Keratinocyte (primary cell): Measurements from ENCODE around the gene TOR3A.

ENCODE experiments used
- EZH2 ChIP-seq: IDR thresholded peaks from one replicate; pipeline ENCODE4 v1.6.1; 2012; ENCODE audit warnings: inconsistent platforms, mild to moderate bottlenecking, low read length, moderate library complexity
- TF ChIP-seq, protein P1 (sequence below), 3 experiments: IDR thresholded peaks in 1 of 3; conservative IDR thresholded peaks in 1 of 3; optimal IDR thresholded peaks in 1 of 3; 2 replicates in 2 of 3; 3 replicates in 1 of 3; pipeline versions ENCODE3 to v1.5.1; 2011; ENCODE audit warnings: low read length in 3 of 3, mild to moderate bottlenecking in 3 of 3, moderate library complexity in 2 of 3, control low read depth in 1 of 3, inconsistent platforms in 1 of 3; ENCODE audit not compliant: insufficient read depth in 2 of 3; ENCODE audit errors: extremely low read depth in 1 of 3

- TF ChIP-seq, protein P1, sequence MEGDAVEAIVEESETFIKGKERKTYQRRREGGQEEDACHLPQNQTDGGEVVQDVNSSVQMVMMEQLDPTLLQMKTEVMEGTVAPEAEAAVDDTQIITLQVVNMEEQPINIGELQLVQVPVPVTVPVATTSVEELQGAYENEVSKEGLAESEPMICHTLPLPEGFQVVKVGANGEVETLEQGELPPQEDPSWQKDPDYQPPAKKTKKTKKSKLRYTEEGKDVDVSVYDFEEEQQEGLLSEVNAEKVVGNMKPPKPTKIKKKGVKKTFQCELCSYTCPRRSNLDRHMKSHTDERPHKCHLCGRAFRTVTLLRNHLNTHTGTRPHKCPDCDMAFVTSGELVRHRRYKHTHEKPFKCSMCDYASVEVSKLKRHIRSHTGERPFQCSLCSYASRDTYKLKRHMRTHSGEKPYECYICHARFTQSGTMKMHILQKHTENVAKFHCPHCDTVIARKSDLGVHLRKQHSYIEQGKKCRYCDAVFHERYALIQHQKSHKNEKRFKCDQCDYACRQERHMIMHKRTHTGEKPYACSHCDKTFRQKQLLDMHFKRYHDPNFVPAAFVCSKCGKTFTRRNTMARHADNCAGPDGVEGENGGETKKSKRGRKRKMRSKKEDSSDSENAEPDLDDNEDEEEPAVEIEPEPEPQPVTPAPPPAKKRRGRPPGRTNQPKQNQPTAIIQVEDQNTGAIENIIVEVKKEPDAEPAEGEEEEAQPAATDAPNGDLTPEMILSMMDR (optimal IDR thresholded peaks at IDR 0.05 in 1 of 3, IDR thresholded peaks at IDR 0.05 in 1 of 3, conservative IDR thresholded peaks at IDR 0.05 in 1 of 3; ENCODE audit: extremely low read depth in 1 of 3, insufficient read depth in 2 of 3, low read length in 3 of 3) = no peak
- no peak for TF ChIP-seq EZH2
Measured at GRCh38 chr1:179047636-179047997, 34.3 kb upstream of the TOR3A start.
